ENCODE results near the gene STARD13.

STARD13 gene

GRCh38 chr13:33277037-33277740 lies 8.4 kb downstream of the STARD13 start:
- no peak for DNase-seq

GRCh38 chr13:33276570-33276969 lies 9.0 kb downstream of the STARD13 start:
- no peak for DNase-seq

- no peak for DNase-seq
Measured at GRCh38 chr13:33275916-33276315, 9.6 kb downstream of the STARD13 start.

- DNase-seq = no peak
Measured at GRCh38 chr13:33274264-33274663, 11.3 kb downstream of the STARD13 start.

- no peak for DNase-seq
Measured at GRCh38 chr13:33272531-33273124, 12.9 kb downstream of the STARD13 start.

- no peak for DNase-seq
Measured at GRCh38 chr13:33271759-33272158, 13.8 kb downstream of the STARD13 start.

GRCh38 chr13:33270895-33271538 lies 14.5 kb downstream of the STARD13 start:
- no peak for DNase-seq

- DNase-seq = no peak
Measured at GRCh38 chr13:33265607-33266006, 19.9 kb downstream of the STARD13 start.

- no peak for DNase-seq
Measured at GRCh38 chr13:33265133-33265532, 20.4 kb downstream of the STARD13 start.

GRCh38 chr13:33264620-33264978 lies 21.0 kb downstream of the STARD13 start:
- DNase-seq = no peak

GRCh38 chr13:33263976-33264619 lies 21.5 kb downstream of the STARD13 start:
- DNase-seq = no peak

- DNase-seq = no peak
Measured at GRCh38 chr13:33263484-33263883, 22.1 kb downstream of the STARD13 start.

GRCh38 chr13:33262997-33263396 lies 22.6 kb downstream of the STARD13 start:
- DNase-seq = peak; percentile 19

- DNase-seq = no peak
Measured at GRCh38 chr13:33262594-33262993, 23.0 kb downstream of the STARD13 start.

- peak; percentile 76 for DNase-seq
Measured at GRCh38 chr13:33262062-33262487, 23.5 kb downstream of the STARD13 start.

- no peak for DNase-seq
Measured at GRCh38 chr13:33261387-33262061, 24.0 kb downstream of the STARD13 start.

- peak; percentile 33 for DNase-seq
Measured at GRCh38 chr13:33260168-33261098, 25.1 kb downstream of the STARD13 start.

GRCh38 chr13:33259296-33259695 lies 26.3 kb downstream of the STARD13 start:
- DNase-seq = no peak

GRCh38 chr13:33258808-33259193 lies 26.8 kb downstream of the STARD13 start:
- no peak for DNase-seq

- DNase-seq = no peak
Measured at GRCh38 chr13:33257841-33258807, 27.4 kb downstream of the STARD13 start.
